Astrocyte (in vitro differentiated cells and primary cell): ENCODE results near the gene PCSK5.

ENCODE experiments used
- EZH2 ChIP-seq: IDR thresholded peaks from 2 replicates; pipeline ENCODE4 v1.6.1; 2012; ENCODE audit warnings: mild to moderate bottlenecking, low read length, inconsistent platforms; ENCODE audit not compliant: insufficient read depth
- TF ChIP-seq, protein P1 (sequence below): IDR thresholded peaks from 2 replicates; pipeline ENCODE4 v1.5.1; 2011; ENCODE audit warnings: low read depth, mild to moderate bottlenecking, inconsistent platforms, low read length, moderate library complexity; ENCODE audit not compliant: insufficient read depth

DNA sequence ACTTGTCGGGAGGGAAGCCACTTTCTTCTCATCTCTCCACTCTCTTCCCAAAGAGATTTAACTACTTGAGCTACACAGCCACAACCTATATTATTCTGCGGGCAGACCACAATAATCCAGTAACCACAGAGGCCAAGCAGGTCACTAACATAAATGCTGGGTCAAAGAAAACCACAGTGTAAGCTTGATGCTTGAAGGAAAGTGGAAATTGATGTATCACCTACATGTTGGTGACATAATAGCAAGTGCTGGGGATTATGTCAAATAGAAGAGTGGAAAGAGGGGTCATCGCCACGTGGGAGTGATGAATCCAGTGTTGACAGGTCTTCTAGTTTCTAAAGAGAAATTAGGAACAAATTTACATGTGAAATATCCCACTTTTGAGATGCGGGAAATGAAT is 462.8 kb downstream of the PCSK5 start:
- no peak for TF ChIP-seq EZH2
- TF ChIP-seq, protein P1, sequence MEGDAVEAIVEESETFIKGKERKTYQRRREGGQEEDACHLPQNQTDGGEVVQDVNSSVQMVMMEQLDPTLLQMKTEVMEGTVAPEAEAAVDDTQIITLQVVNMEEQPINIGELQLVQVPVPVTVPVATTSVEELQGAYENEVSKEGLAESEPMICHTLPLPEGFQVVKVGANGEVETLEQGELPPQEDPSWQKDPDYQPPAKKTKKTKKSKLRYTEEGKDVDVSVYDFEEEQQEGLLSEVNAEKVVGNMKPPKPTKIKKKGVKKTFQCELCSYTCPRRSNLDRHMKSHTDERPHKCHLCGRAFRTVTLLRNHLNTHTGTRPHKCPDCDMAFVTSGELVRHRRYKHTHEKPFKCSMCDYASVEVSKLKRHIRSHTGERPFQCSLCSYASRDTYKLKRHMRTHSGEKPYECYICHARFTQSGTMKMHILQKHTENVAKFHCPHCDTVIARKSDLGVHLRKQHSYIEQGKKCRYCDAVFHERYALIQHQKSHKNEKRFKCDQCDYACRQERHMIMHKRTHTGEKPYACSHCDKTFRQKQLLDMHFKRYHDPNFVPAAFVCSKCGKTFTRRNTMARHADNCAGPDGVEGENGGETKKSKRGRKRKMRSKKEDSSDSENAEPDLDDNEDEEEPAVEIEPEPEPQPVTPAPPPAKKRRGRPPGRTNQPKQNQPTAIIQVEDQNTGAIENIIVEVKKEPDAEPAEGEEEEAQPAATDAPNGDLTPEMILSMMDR, result no peak
